Tibial artery (tissue), 4 donors: ENCODE data around the gene RPS2.

Experiments
- DNase-seq, 2 donors: peaks; one replicate each; pipeline ENCODE4 v3.0.0-alpha.2; 2019
- H3K27ac ChIP-seq, 2 donors: fragments of 200-600 bp; sonication (generic) in 1 of 2; 1 replicate in 1 of 2; 2 replicates in 1 of 2; pipeline ENCODE4 v1.5.1; 2018 to 2019; ENCODE audit warnings: mild to moderate bottlenecking in 1 of 2
- H3K27me3 ChIP-seq, 2 donors: fragments of 200-600 bp; sonication (generic) in 1 of 2; one replicate each; pipeline versions ENCODE4 v1.5.1 to v1.6.0; 2016 to 2019
- H3K36me3 ChIP-seq, 3 donors: fragments of 200-600 bp; sonication (generic) in 2 of 3; one replicate each; pipeline ENCODE4 v1.5.1; 2016 to 2019; ENCODE audit warnings: mild to moderate bottlenecking in 2 of 3
- H3K4me1 ChIP-seq, 4 donors: fragments of 200-600 bp; sonication (generic) in 2 of 4; 1 replicate in 3 of 4; 2 replicates in 1 of 4; pipeline ENCODE4 v1.5.1; 2016 to 2019
- H3K4me3 ChIP-seq, 2 donors: fragments of 200-600 bp; sonication (generic) in 1 of 2; 1 replicate in 1 of 2; 2 replicates in 1 of 2; pipeline ENCODE4 v1.5.1; 2018 to 2019; ENCODE audit warnings: mild to moderate bottlenecking in 2 of 2
- H3K9me3 ChIP-seq, 3 donors: fragments of 200-600 bp; sonication (generic) in 1 of 3; one replicate each; pipeline ENCODE4 v1.5.1; 2016 to 2019
- intact Hi-C: fragments of 100-400 bp; cut with DNase I; formaldehyde crosslinking; loops from one replicate; pipeline ENCODE4 v1.15.0; 2023; ENCODE audit warnings: low total_unique reads
- TF ChIP-seq, protein P1 (sequence below), 2 experiments: fragments of 200-600 bp in 1 of 2; fragments of 450-650 bp in 1 of 2; IDR thresholded peaks; one replicate each; pipeline ENCODE4 v1.5.1; 2017 to 2019; ENCODE audit warnings: antibody characterized with exemption in 2 of 2, mild to moderate bottlenecking in 1 of 2, moderate library complexity in 1 of 2

Gene RPS2

DNA sequence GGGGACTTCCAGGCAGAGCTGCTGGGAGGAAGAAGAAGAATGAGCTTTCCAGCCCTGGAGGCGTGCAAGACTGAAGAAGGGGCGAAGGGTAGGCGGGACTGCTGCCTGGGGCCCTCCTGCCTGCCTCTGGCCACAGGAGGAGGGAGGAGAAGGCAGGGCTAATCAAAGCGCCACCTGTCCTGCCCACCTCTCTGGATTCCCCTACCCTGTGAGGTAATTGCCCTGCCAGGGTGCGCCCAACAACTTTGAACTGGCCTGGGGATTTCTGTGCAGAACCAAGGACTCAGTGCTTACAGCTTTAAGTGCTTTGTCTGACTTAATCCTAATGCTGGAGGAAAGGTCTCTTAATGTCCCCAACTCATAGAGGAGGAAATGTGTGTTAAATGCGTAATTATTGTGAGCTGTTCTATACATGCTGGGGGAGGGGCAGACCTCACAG is 16.8 kb upstream of the RPS2 start, which contains the start of gene NOXO1:
Gene NOXO1, minus strand, starts transcription at position 72 of the 439 bp plus-strand sequence. CDS start 290 bp downstream, outside the sequence.
- Histone ChIP-seq H3K4me1 (peaks cover 8 to 52% (median 26%) of the 10 kb centered on the region in 4 donors), H3K36me3 (peaks cover 32 to 38% (median 35%) of the 10 kb centered on the region in 3 donors), H3K27me3 (peaks cover 0 to 55% of the 10 kb centered on the region in 2 donors), H3K4me3 (no peak within 1 kb of the TSS), H3K27ac (no peak within 1 kb of the TSS), H3K9me3 (no peaks in the 10 kb centered on the region)
- intact Hi-C loops: no loop called here
- DNase-seq: no peak
- TF ChIP-seq, protein P1, sequence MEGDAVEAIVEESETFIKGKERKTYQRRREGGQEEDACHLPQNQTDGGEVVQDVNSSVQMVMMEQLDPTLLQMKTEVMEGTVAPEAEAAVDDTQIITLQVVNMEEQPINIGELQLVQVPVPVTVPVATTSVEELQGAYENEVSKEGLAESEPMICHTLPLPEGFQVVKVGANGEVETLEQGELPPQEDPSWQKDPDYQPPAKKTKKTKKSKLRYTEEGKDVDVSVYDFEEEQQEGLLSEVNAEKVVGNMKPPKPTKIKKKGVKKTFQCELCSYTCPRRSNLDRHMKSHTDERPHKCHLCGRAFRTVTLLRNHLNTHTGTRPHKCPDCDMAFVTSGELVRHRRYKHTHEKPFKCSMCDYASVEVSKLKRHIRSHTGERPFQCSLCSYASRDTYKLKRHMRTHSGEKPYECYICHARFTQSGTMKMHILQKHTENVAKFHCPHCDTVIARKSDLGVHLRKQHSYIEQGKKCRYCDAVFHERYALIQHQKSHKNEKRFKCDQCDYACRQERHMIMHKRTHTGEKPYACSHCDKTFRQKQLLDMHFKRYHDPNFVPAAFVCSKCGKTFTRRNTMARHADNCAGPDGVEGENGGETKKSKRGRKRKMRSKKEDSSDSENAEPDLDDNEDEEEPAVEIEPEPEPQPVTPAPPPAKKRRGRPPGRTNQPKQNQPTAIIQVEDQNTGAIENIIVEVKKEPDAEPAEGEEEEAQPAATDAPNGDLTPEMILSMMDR (IDR thresholded peaks at IDR 0.05): no peak

DNA sequence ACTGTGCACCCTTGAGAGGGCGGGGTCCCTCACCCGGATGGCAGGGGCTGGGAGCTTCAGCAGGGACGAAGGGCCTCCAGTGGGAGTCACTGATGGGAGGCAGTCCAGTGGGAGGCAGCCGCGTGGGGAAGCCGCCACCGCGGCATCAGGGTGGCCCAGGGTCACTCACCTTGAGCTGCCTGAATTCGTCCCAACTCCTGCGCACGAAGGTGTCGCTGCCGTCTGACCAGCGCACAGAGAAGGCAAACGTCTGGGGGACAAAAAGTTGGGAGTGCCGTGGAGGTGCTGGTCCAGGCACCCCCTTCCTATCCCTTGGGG is 16.1 kb upstream of the RPS2 start:
- TF ChIP-seq, protein P1 (IDR thresholded peaks at IDR 0.05): no peak
- intact Hi-C loops: no loop called here
- no peak overlapping the region for H3K4me3 ChIP-seq
- DNase-seq: no peak
- no peak overlapping the region for H3K27ac ChIP-seq
- peaks cover 8 to 50% (median 26%) of the 10 kb centered on the region in 4 donors for H3K4me1 ChIP-seq
- H3K36me3 ChIP-seq: peaks cover 32 to 38% (median 36%) of the 10 kb centered on the region in 3 donors
- H3K27me3 ChIP-seq: peaks cover 0 to 62% of the 10 kb centered on the region in 2 donors
- no peaks in the 10 kb centered on the region for H3K9me3 ChIP-seq

DNA sequence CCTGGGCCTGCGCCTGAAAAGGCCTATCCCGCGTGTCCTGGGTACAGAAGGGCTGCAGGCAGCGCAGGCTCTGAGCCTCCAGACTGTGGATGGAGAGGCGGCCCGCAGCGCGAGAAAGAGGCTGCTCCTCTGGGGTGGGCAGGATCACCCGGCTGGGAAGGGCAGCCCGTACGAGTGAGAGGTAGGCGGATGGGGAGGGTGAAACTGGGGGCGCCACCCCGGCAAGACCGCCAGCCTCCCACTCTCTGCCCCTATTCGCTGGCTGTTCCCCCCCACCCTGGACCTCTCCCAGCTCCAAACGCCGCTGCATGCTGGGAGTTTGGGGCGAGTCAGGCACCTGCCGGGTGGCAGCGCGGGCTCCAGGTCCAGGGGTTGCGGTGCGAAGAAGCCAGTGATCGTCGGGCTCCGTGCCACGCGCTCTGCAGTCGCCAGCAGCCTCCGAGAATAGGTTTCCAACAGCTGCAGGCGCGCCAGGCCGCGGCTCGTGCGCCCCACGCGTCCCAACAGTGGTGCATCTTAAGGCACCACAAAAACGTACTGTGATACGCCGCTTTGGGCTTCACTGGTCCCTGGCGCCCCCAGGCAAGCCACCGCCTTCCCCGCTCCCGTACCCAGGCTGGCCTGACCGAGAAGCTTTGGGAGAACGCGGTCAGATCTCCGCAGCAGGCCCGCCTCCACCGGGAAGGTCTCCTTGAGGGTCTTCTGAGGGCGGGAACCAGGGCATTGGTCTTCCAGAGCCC is 15.6 kb upstream of the RPS2 start:
- Histone ChIP-seq H3K27me3 (peaks cover 0 to 67% of the 10 kb centered on the region in 2 donors), H3K36me3 (peaks cover 35 to 41% (median 39%) of the 10 kb centered on the region in 3 donors), H3K4me1 (peaks cover 8 to 45% (median 23%) of the 10 kb centered on the region in 4 donors), H3K27ac (no peak overlapping the region), H3K9me3 (no peaks in the 10 kb centered on the region), H3K4me3 (no peak overlapping the region)
- no peak for DNase-seq
- intact Hi-C loops: no loop called here
- TF ChIP-seq, protein P1 (IDR thresholded peaks at IDR 0.05): no peak

DNA sequence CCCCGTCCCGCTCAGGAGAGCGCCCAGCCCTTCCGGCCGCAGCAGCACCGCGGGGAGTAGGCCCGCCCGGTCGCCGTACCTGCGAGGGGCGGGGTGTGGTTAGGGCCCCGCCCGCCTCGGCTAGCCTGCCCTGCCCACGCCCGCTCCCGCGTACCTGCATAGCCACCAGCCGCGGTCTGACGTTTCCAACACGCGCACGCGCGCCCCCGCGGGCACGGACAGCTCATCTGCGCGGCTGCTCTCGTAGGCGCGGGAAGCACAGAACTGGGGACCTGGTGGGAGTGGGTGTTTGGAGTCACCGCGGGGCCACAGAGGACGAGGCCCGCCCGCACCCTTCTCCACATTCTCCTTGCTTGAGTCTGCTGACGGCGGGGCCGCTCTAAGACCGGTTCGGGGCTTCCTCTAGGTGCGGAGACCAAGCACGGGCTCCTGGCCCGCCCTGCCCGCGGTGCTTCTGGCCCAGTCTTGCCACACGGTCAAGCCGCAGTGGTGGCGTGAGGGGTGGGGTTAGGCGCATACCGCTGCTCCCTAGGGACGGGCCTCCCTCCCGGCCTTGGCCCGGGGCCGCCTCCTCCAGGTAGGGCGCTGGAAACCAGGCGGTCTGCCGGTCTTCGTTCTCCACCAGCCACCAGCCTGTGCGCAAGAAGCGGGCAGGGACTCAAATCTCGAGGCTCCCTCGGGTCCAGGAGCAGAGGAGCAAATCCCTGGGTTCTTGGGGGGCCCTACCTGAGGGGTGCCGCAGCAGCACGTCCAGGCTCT is 14.8 kb upstream of the RPS2 start:
- TF ChIP-seq, protein P1 (IDR thresholded peaks at IDR 0.05): no peak
- no peak overlapping the region for H3K27ac ChIP-seq
- intact Hi-C loops: no loop called here
- H3K4me3 ChIP-seq: no peak overlapping the region
- no peak for DNase-seq
- peaks cover 6 to 37% (median 16%) of the 10 kb centered on the region in 4 donors for H3K4me1 ChIP-seq
- H3K36me3 ChIP-seq: peaks cover 43 to 49% (median 46%) of the 10 kb centered on the region in 3 donors
- peaks cover 0 to 74% of the 10 kb centered on the region in 2 donors for H3K27me3 ChIP-seq
- H3K9me3 ChIP-seq: no peaks in the 10 kb centered on the region

DNA sequence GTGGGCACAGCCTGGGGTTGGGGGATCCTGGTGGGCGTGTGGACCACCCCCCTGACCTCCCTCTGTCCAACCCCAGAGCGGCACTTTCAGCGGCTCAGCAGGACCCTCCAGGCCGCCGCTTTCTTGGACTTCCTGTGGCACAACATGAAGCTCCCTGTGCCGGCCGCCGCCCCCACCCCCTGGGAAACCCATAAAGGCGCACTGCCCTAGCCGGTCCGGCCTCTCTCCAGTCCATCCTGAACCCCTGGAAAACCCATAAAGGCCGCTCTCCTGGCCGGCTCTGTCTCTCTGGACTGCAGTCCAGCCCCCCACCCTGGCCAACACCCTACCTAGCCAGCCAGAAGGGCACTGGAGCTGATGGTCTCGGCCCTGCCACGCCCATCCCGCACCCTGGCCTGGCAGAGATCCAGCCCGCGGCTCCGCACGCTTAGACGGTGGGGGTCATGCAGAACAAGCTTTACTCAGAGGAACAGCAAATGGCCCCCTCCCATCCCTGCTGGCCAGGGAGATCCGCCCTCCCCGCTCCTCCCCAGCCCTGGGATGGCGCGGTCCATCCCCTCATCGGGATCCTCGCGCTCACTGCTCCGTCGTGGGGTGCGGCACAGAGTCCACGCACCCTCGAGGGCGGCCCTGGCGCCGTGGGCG is 14.0 kb upstream of the RPS2 start:
- H3K9me3 ChIP-seq: no peaks in the 10 kb centered on the region
- H3K27ac ChIP-seq: no peak overlapping the region
- no peak overlapping the region for H3K4me3 ChIP-seq
- peaks cover 7 to 40% (median 17%) of the 10 kb centered on the region in 4 donors for H3K4me1 ChIP-seq
- intact Hi-C loops: no loop called here
- no peak for DNase-seq
- peaks cover 0 to 83% of the 10 kb centered on the region in 2 donors for H3K27me3 ChIP-seq
- TF ChIP-seq, protein P1 (IDR thresholded peaks at IDR 0.05): no peak
- peaks cover 50 to 55% (median 52%) of the 10 kb centered on the region in 3 donors for H3K36me3 ChIP-seq
